ENCODE results near the gene EVI5L.

EVI5L gene

DNA sequence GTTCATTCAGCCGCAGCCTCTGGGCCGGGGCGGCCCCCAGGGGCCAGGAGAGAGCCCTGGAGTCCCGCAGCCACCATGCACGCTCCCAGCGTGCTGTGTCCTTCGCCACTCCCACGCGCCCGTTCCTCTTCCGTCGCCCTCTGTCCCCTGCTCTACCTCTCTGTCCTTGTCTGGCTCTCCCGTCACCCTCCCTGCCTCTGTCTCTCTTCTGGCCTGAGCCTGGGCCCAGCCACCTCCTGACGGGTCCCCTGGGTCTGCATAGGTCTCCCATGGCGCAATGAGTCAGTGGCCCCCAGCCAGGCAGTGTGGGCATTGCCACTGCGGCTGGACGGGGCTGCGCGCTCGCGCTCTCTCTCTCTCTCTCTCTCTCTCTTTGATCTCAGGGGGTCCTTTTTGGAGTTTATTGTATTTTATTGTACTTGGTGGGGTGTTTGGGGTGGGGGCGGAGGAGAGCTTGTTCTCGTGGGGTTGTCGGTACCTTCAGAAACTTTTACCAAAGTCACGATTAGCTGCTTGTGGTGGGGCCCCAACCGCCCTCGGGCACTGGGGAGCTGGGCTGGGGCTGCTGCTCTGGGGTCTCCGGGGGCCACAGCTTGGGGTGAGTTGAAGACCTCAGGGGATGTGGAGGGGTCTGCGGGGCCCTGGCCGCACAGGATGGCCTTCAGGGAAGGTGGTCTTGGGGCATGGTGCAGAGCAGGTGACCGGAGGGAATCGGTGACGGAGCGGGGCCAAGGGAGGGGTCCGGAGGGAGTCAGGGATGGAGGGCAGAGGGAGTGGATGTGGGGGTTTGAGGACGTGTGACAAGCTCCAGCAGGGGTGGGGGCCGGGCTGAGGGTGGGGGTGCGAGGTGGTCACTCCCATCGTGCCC is 82.9 kb downstream of the EVI5L start:
- DNase-seq (ENCODE audit: low read depth) = no peak

DNA sequence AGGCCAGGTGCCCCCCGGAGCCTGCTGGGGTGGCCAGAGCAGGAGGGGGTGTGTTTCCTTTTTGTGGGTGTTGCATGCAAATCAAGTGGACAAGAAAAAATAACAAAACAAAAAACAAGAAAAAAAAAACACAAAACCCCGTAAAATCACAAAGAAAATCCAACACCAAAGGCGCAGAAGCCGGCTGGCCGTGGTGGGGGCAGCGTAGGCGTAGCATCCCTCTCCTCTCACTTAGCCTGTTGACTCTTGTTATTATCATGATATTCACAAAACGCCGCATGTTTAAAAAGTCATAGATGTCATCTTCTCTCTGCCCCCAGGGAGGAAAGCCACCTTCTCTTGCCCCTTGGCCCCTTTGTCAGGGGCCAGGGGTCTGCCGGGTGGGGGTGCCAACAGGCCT is 83.6 kb downstream of the EVI5L start:
- no peak for DNase-seq (ENCODE audit: low read depth)

DNA sequence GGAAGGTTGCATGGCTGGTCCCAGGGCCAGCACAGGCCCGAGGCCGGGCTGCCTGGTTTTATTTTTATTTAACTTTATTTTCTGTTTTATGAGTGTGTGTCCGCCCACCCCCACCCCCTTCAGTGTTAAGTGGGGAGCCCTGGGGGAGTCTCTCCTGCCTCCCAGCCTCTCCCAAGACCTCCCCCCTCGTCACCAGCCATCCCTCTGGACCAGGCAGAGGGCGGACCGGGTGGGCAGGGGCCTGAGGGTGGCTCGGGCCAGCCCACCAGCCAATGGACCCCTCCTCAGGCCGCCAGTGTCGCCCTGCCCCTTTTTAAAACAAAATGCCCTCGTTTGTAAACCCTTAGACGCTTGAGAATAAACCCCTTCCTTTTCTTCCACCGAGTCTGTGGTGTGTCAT is 84.1 kb downstream of the EVI5L start:
- no peak for DNase-seq (ENCODE audit: low read depth)
